ENCODE measurements around the gene LCP2.
"Not testable (repeated sequence)": the region's sequence is repeated elsewhere in the genome, so short reads cannot be mapped to it uniquely, and the experiment has no call there.

LCP2 gene

GRCh38 chr5:170248172-170248930 is 49.2 kb downstream of the LCP2 start:
- no peak for DNase-seq (ENCODE audit: low read depth)

GRCh38 chr5:170247363-170247762 is 50.2 kb downstream of the LCP2 start:
- no peak for DNase-seq (ENCODE audit: low read depth)

- no peak for DNase-seq (ENCODE audit: low read depth)
These were observed 51.3 kb downstream of the LCP2 start for GRCh38 chr5:170246126-170246870.

- not testable (repeated sequence) for DNase-seq (ENCODE audit: low read depth)
These were observed 52.1 kb downstream of the LCP2 start for GRCh38 chr5:170245436-170245835.

- DNase-seq (ENCODE audit: low read depth), result no peak
These were observed 59.0 kb downstream of the LCP2 start for GRCh38 chr5:170238456-170239196.

- no peak for DNase-seq (ENCODE audit: low read depth)
These were observed 61.4 kb downstream of the LCP2 start for GRCh38 chr5:170235876-170236864.

GRCh38 chr5:170233358-170233892 is 64.2 kb downstream of the LCP2 start:
- no peak for DNase-seq (ENCODE audit: low read depth)

GRCh38 chr5:170232786-170233185 is 64.8 kb downstream of the LCP2 start, which contains the start of gene C5orf58:
TSS of gene C5orf58 (plus strand) at chr5:170232985. CDS start at chr5:170234977, 1,992 bp downstream.
- DNase-seq (ENCODE audit: low read depth), result no peak

- no peak for DNase-seq (ENCODE audit: low read depth)
These were observed 68.7 kb downstream of the LCP2 start for GRCh38 chr5:170228762-170229435.

GRCh38 chr5:170226661-170227060 is 70.9 kb downstream of the LCP2 start:
- no peak for DNase-seq (ENCODE audit: low read depth)

- DNase-seq (ENCODE audit: low read depth), result no peak
These were observed 71.4 kb downstream of the LCP2 start for GRCh38 chr5:170226129-170226615.

- DNase-seq (ENCODE audit: low read depth), result peak; percentile 59
These were observed 72.0 kb downstream of the LCP2 start for GRCh38 chr5:170225326-170226128.

- DNase-seq (ENCODE audit: low read depth), result no peak
These were observed 73.7 kb downstream of the LCP2 start for GRCh38 chr5:170223906-170224305.

- DNase-seq (ENCODE audit: low read depth), result no peak
These were observed 74.2 kb downstream of the LCP2 start for GRCh38 chr5:170223360-170223759.

GRCh38 chr5:170221327-170221741 is 76.2 kb downstream of the LCP2 start:
- DNase-seq (ENCODE audit: low read depth), result no peak

GRCh38 chr5:170220191-170220590 is 77.4 kb downstream of the LCP2 start:
- no peak for DNase-seq (ENCODE audit: low read depth)

GRCh38 chr5:170219615-170220014 is 78.0 kb downstream of the LCP2 start:
- no peak for DNase-seq (ENCODE audit: low read depth)

- no peak for DNase-seq (ENCODE audit: low read depth)
These were observed 78.9 kb downstream of the LCP2 start for GRCh38 chr5:170218726-170219125.

- no peak for DNase-seq (ENCODE audit: low read depth)
These were observed 79.7 kb downstream of the LCP2 start for GRCh38 chr5:170217831-170218230.

All from stimulated activated CD8-positive, alpha-beta memory T cell treated with anti-CD3 and anti-CD28 coated beads, Interleukin-7, amount 100 ng/mL, for 24 hours (primary cell).